Measurements from ENCODE around the gene NDUFS8.
"Not testable (repeated sequence)": the region's sequence is repeated elsewhere in the genome, so short reads cannot be mapped to it uniquely, and the experiment has no call there.

NDUFS8 gene

DNA sequence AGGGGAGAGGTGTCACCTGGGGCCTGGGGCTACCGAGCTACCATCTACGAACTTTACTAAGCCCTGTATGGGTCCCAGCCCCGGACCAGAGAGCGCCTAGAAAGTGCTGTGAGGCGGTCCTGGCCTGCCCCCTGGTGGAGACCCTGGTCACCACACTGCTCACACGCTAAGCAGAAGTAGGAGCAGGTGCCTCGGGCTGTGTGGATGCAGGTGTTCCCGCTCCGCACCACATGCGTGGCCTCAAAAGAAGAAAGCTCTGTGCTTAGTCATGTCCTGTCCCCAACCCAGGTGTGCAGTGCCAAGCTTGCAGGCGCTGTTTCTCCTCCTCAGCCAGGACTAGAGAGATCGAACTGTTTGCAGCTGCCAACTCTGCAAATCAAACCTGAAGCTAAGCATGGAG, 36.7 kb upstream of the NDUFS8 start:
- H2AFZ ChIP-seq (ENCODE audit: low read depth); H3K79me2 ChIP-seq (ENCODE audit: insufficient read depth, low read depth); H3K36me3 ChIP-seq (ENCODE audit: insufficient read depth); H3K4me3 ChIP-seq (IDR thresholded peaks at IDR 0.05; ENCODE audit: insufficient read depth, low read depth, low read length); H3K27me3 ChIP-seq (ENCODE audit: insufficient read depth, low read depth); H4K20me1 ChIP-seq (ENCODE audit: insufficient read depth): not testable (repeated sequence)
- H3K9ac ChIP-seq = peak overlapping the region; percentile 31; the same call in 1 of the 2 replicates
- peak overlapping the region; percentile 79 for H3K27ac ChIP-seq
- TF ChIP-seq, protein P1, sequence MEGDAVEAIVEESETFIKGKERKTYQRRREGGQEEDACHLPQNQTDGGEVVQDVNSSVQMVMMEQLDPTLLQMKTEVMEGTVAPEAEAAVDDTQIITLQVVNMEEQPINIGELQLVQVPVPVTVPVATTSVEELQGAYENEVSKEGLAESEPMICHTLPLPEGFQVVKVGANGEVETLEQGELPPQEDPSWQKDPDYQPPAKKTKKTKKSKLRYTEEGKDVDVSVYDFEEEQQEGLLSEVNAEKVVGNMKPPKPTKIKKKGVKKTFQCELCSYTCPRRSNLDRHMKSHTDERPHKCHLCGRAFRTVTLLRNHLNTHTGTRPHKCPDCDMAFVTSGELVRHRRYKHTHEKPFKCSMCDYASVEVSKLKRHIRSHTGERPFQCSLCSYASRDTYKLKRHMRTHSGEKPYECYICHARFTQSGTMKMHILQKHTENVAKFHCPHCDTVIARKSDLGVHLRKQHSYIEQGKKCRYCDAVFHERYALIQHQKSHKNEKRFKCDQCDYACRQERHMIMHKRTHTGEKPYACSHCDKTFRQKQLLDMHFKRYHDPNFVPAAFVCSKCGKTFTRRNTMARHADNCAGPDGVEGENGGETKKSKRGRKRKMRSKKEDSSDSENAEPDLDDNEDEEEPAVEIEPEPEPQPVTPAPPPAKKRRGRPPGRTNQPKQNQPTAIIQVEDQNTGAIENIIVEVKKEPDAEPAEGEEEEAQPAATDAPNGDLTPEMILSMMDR (conservative IDR thresholded peaks at IDR 0.05; ENCODE audit: low read depth, low read length) = peak; percentile 59
- peak overlapping the region; percentile 49 for H3K4me2 ChIP-seq
- H3K4me1 ChIP-seq (ENCODE audit: low read depth, poor library complexity, severe bottlenecking) = peaks cover 48% of the 10 kb centered on the region

DNA sequence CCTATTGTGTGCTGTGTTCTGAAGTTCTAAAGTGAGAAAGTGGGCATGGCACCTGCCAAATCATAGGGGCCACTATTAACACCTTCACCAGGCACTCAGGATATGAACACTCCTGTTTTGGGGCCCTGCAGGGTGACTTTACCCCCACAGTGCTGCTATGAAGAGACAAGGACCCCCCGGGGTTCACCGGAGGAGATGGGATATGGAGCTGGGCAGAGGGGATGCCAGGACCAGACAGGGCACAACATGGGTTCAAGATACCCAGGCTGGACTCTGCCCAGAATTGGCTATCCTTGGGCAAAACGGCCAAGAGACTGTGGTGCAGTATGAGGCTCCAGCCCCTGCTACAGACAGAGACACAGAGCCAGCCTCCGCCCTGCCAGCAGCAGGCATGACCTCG, 36.1 kb upstream of the NDUFS8 start:
- not testable (repeated sequence) for H4K20me1 ChIP-seq (ENCODE audit: insufficient read depth); H2AFZ ChIP-seq (ENCODE audit: low read depth); H3K36me3 ChIP-seq (ENCODE audit: insufficient read depth); H3K79me2 ChIP-seq (ENCODE audit: insufficient read depth, low read depth); H3K27me3 ChIP-seq (ENCODE audit: insufficient read depth, low read depth); H3K4me3 ChIP-seq (IDR thresholded peaks at IDR 0.05; ENCODE audit: insufficient read depth, low read depth, low read length)
- peak overlapping the region; percentile 49 for H3K4me2 ChIP-seq
- peaks cover 54% of the 10 kb centered on the region for H3K4me1 ChIP-seq (ENCODE audit: low read depth, poor library complexity, severe bottlenecking)
- peak overlapping the region; percentile 31; the same call in 1 of the 2 replicates for H3K9ac ChIP-seq
- peak overlapping the region; percentile 79 for H3K27ac ChIP-seq

DNA sequence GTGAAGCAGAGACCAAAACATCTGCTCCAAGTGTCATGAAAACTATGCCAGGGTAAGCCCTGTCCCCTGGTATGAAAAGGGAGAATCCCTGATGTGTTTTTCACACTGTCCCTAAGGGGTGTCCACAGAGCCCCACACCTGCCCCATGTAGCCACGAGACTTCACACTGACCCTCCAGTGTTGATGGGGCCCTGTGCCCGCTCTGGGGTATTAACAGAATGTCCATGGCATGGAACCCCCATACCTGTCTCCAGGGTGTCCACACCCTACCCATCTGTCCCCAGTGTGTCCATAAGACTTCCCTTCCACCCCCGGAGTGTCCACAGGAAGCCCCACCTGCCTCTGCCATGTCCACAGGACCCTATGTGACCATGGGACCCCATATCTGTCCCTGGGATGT, 35.4 kb upstream of the NDUFS8 start:
- H3K9ac ChIP-seq; H2AFZ ChIP-seq (ENCODE audit: low read depth); H3K4me2 ChIP-seq; H4K20me1 ChIP-seq (ENCODE audit: insufficient read depth); H3K4me3 ChIP-seq (IDR thresholded peaks at IDR 0.05; ENCODE audit: insufficient read depth, low read depth, low read length); H3K27me3 ChIP-seq (ENCODE audit: insufficient read depth, low read depth); H3K36me3 ChIP-seq (ENCODE audit: insufficient read depth); H3K27ac ChIP-seq; H3K79me2 ChIP-seq (ENCODE audit: insufficient read depth, low read depth): not testable (repeated sequence)
- peaks cover 61% of the 10 kb centered on the region for H3K4me1 ChIP-seq (ENCODE audit: low read depth, poor library complexity, severe bottlenecking)

DNA sequence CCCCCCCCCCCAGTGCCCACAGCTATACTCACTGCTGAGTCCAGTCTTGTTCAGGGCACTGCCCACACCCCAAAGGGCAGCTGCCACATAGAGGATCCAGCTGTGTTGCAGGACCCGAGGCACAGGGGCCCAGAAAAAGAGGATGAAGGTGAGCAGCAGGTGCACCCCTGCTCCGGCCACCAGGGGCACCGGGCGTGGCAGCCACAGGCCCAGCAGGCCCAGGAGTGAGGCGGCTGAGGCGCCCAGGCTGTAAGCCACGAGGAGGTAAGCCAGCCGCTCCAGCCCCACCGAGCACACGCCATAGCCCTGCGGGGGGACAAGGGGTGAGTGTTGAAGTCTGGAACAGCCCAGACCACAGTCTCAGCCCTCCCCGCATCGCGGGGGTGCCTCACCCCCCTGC, 34.9 kb upstream of the NDUFS8 start:
- not testable (repeated sequence) for H2AFZ ChIP-seq (ENCODE audit: low read depth); H3K27ac ChIP-seq; H3K4me2 ChIP-seq; H3K36me3 ChIP-seq (ENCODE audit: insufficient read depth); H3K27me3 ChIP-seq (ENCODE audit: insufficient read depth, low read depth); H4K20me1 ChIP-seq (ENCODE audit: insufficient read depth); H3K79me2 ChIP-seq (ENCODE audit: insufficient read depth, low read depth); H3K9ac ChIP-seq; H3K4me3 ChIP-seq (IDR thresholded peaks at IDR 0.05; ENCODE audit: insufficient read depth, low read depth, low read length)
- H3K4me1 ChIP-seq (ENCODE audit: low read depth, poor library complexity, severe bottlenecking) = peaks cover 66% of the 10 kb centered on the region

DNA sequence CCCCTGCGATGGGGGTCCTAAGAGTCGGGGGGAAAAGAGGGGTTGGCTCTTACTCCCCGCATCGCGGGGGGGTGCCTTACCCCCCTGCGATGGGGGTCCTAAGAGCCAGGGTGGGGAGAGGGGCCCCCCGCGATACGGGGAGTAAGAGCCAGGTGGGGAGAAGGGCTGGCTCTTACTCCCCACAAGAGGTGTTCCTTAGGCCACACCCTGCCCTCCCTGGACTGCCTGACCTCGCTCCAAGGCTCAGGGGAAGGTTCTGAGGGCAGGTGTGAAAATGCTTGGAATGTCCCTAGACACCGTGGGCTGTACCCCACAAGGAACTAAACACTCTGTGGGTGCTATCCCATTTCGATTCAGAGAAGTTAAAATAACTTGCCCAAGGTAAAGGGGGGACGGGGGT, 34.4 kb upstream of the NDUFS8 start:
- Histone ChIP-seq H3K27me3 (ENCODE audit: insufficient read depth, low read depth) (no peaks in the 10 kb centered on the region), H3K36me3 (ENCODE audit: insufficient read depth) (no peaks in the 10 kb centered on the region), H3K4me2 (peak overlapping the region; percentile 56), H2AFZ (ENCODE audit: low read depth) (no peak overlapping the region), H3K4me3 (IDR thresholded peaks at IDR 0.05; ENCODE audit: insufficient read depth, low read depth, low read length) (no peak overlapping the region), H4K20me1 (ENCODE audit: insufficient read depth) (no peaks in the 10 kb centered on the region), H3K79me2 (ENCODE audit: insufficient read depth, low read depth) (no peaks in the 10 kb centered on the region), H3K27ac (no peak overlapping the region), H3K9ac (no peak overlapping the region), H3K4me1 (ENCODE audit: low read depth, poor library complexity, severe bottlenecking) (peaks cover 69% of the 10 kb centered on the region)
- TF ChIP-seq, protein P1 (conservative IDR thresholded peaks at IDR 0.05; ENCODE audit: low read depth, low read length) = no peak

DNA sequence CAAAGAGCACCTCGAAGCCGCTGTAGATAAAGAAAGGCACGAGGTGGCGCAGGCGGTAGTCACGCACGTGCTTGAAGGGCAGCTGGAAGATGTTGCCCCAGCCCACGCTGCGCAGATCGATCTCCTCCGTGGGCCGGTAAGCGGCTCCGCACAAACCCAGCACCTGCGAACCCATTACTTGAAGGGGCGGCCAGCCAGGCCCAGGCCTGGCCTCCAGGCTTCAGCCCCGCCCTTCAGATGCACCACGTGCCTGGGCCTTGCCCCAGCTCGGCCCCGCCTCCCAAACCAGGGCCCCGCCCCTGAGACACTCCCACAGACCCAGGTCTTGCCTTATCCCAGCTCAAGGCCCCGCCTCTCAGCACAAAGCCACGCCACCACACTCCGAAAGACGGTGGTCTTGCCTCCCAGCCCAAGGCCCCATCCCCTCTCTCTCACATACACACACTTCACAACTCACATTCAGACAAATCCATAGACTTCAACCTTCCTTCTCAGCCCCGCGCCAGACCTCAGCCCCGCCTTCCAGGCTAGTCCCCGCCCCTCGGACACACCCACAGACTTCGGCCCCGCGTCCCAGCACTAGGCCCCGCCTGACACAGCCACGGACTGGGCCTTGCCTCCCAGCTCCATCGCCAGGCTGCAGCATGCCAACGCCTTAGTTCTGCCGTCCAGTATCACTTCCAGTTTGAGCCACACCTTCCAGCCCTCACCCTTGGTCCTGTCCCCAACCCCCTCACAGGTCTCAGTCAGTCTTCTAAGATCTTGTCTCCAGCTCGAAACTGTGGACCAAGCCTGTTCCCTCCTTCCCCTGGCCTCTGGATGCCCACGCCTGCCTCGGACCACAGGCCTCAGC, 33.6 kb upstream of the NDUFS8 start:
- Histone ChIP-seq H4K20me1 (ENCODE audit: insufficient read depth) (no peaks in the 10 kb centered on the region), H3K4me2 (peak overlapping the region; percentile 56), H3K4me1 (ENCODE audit: low read depth, poor library complexity, severe bottlenecking) (peaks cover 76% of the 10 kb centered on the region), H2AFZ (ENCODE audit: low read depth) (peak overlapping the region; percentile 20; the same call in 1 of the 2 replicates), H3K27ac (peak overlapping the region; percentile 58; the same call in 1 of the 2 replicates), H3K27me3 (ENCODE audit: insufficient read depth, low read depth) (no peaks in the 10 kb centered on the region), H3K79me2 (ENCODE audit: insufficient read depth, low read depth) (no peaks in the 10 kb centered on the region), H3K36me3 (ENCODE audit: insufficient read depth) (no peaks in the 10 kb centered on the region), H3K4me3 (IDR thresholded peaks at IDR 0.05; ENCODE audit: insufficient read depth, low read depth, low read length) (no peak overlapping the region), H3K9ac (no peak overlapping the region)
- TF ChIP-seq, protein P1 (conservative IDR thresholded peaks at IDR 0.05; ENCODE audit: low read depth, low read length) = no peak

Measured in KMS-11 (cell line).